CD14-positive monocyte (primary cell): ENCODE results near the gene CHKA. TPM values are rescaled to one million over a fixed set of nuclear protein-coding genes. Genes with fewer than 3 reads are reported as not detected.

Source experiments
- DNase-seq, 3 donors: peaks; one replicate each; pipeline ENCODE4 v3.0.0-alpha.2; 2011 to 2022
- H2AFZ ChIP-seq: 2 replicates; pipeline ENCODE4 v1.6.0; 2012; ENCODE audit warnings: mild to moderate bottlenecking, low read depth, low read length, inconsistent platforms; ENCODE audit not compliant: insufficient read depth, poor library complexity, severe bottlenecking
- H3K27ac ChIP-seq, 2 donors: 1 replicate in 1 of 2; 2 replicates in 1 of 2; pipeline ENCODE4 v1.5.1; 2012 to 2013; ENCODE audit warnings: low read length in 2 of 2, control low read depth in 1 of 2, inconsistent platforms in 1 of 2, low read depth in 1 of 2, mild to moderate bottlenecking in 1 of 2
- H3K27me3 ChIP-seq, 2 donors: one replicate each; pipeline versions ENCODE4 v1.6.0 to v1.6.1; 2011 to 2013; ENCODE audit warnings: low read length in 2 of 2; ENCODE audit not compliant: control insufficient read depth in 2 of 2, insufficient read depth in 2 of 2
- H3K36me3 ChIP-seq, 2 donors: replicated peaks in 1 of 2; 1 replicate in 1 of 2; 2 replicates in 1 of 2; pipeline versions ENCODE4 v1.5.1 to v1.6.1; 2012 to 2013; ENCODE audit warnings: low read length in 2 of 2, control low read depth in 1 of 2, inconsistent platforms in 1 of 2, mild to moderate bottlenecking in 1 of 2; ENCODE audit not compliant: insufficient read depth in 2 of 2, control insufficient read depth in 1 of 2
- H3K4me1 ChIP-seq, 2 donors: 1 replicate in 1 of 2; 2 replicates in 1 of 2; pipeline versions ENCODE4 v1.5.1 to v1.6.1; 2012 to 2013; ENCODE audit warnings: low read length in 2 of 2, control low read depth in 1 of 2, inconsistent platforms in 1 of 2, mild to moderate bottlenecking in 1 of 2, moderate library complexity in 1 of 2; ENCODE audit not compliant: insufficient read depth in 2 of 2, control insufficient read depth in 1 of 2
- H3K4me2 ChIP-seq: replicated peaks from 2 replicates; pipeline ENCODE3; 2012; ENCODE audit warnings: low read length, moderate library complexity, mild to moderate bottlenecking; ENCODE audit not compliant: poor library complexity, severe bottlenecking; ENCODE audit errors: extremely low read depth
- H3K4me3 ChIP-seq, 3 experiments: fragments of 200-600 bp in 1 of 3; sonication (generic) in 1 of 3; replicated peaks in 1 of 3; 1 replicate in 2 of 3; 2 replicates in 1 of 3; pipeline ENCODE4 v1.5.1; 2011 to 2013; ENCODE audit warnings: low read length in 3 of 3, mild to moderate bottlenecking in 3 of 3, control low read depth in 2 of 3, low read depth in 2 of 3, inconsistent platforms in 1 of 3, moderate library complexity in 1 of 3
- H3K79me2 ChIP-seq: 2 replicates; pipeline ENCODE4 v1.6.0; 2012; ENCODE audit warnings: mild to moderate bottlenecking, control low read depth, inconsistent platforms, low read length, moderate library complexity; ENCODE audit not compliant: insufficient read depth
- H3K9ac ChIP-seq: 2 replicates; pipeline ENCODE4 v1.6.0; 2017; ENCODE audit warnings: low read length, mild to moderate bottlenecking; ENCODE audit not compliant: insufficient read depth, poor library complexity, severe bottlenecking
- H3K9me3 ChIP-seq, 2 donors: replicated peaks in 1 of 2; 1 replicate in 1 of 2; 2 replicates in 1 of 2; pipeline versions ENCODE4 v1.5.1 to v1.6.1; 2012 to 2013; ENCODE audit warnings: low read length in 2 of 2, control low read depth in 1 of 2; ENCODE audit not compliant: control insufficient read depth in 1 of 2, insufficient read depth in 1 of 2
- H4K20me1 ChIP-seq: 2 replicates; pipeline ENCODE4 v1.6.0; 2012; ENCODE audit warnings: mild to moderate bottlenecking, low read length, control low read depth, moderate library complexity; ENCODE audit not compliant: insufficient read depth
- H3K27ac Mint-ChIP-seq, 7 donors: one replicate each; pipeline ENCODE4 v1.8.0; 2020; ENCODE audit warnings: mild to moderate bottlenecking in 7 of 7, mixed read lengths in 7 of 7, moderate library complexity in 6 of 7, inconsistent platforms in 2 of 7
- H3K27me3 Mint-ChIP-seq, 3 donors: one replicate each; pipeline ENCODE4 v1.8.0; 2021 to 2022; ENCODE audit warnings: low read depth in 3 of 3, mild to moderate bottlenecking in 3 of 3, mixed read lengths in 3 of 3, moderate library complexity in 3 of 3, inconsistent platforms in 1 of 3
- H3K36me3 Mint-ChIP-seq, 2 donors: one replicate each; pipeline ENCODE4 v1.8.0; 2020; ENCODE audit warnings: mixed read lengths in 2 of 2, inconsistent platforms in 1 of 2, mild to moderate bottlenecking in 1 of 2
- H3K4me1 Mint-ChIP-seq: one replicate; pipeline ENCODE4 v1.8.0; 2020; ENCODE audit warnings: mild to moderate bottlenecking, mixed read lengths
- H3K4me3 Mint-ChIP-seq, 2 donors: one replicate each; pipeline ENCODE4 v1.8.0; 2020; ENCODE audit warnings: mild to moderate bottlenecking in 2 of 2, mixed read lengths in 2 of 2, moderate library complexity in 1 of 2
- H3K9me3 Mint-ChIP-seq, 7 donors: one replicate each; pipeline ENCODE4 v1.8.0; 2020 to 2022; ENCODE audit warnings: mixed read lengths in 7 of 7, mild to moderate bottlenecking in 6 of 7, moderate library complexity in 6 of 7, inconsistent platforms in 2 of 7
- WGBS: methylation state at CpG from one replicate; pipeline ENCODE4 v1.1.5; 2013; ENCODE audit warnings: missing lambda C conversion rate; ENCODE audit not compliant: insufficient coverage; 5-methylcytosine and 5-hydroxymethylcytosine counted together
- intact Hi-C, 2 donors: fragments of 100-400 bp; cut with micrococcal nuclease; formaldehyde crosslinking; loops; one replicate each; pipeline versions ENCODE4 v1.15.0 to v1.15.1; 2023
- polyA plus RNA-seq, 3 donors: library from polyadenylated mRNA; depleted of rRNA in 1 of 3; unstranded in 2 of 3; stranded (reverse) in 1 of 3; fragments of 300-500 nt in 2 of 3; fragments of >200 nt in 1 of 3; fragmentation: Illumina TruSeq in 2 of 3; gene quantifications; 1 replicate in 2 of 3; 2 replicates in 1 of 3; pipeline ENCODE4 v1.2.3, GENCODE V29; 2012 to 2021
- TF ChIP-seq, protein P1 (sequence below): fragments of 200-600 bp; IDR thresholded peaks from one replicate; pipeline ENCODE4 v1.8.0; 2022; ENCODE audit warnings: antibody characterized with exemption, mild to moderate bottlenecking

The CHKA gene
- polyA plus RNA-seq, 3 donors = 2.8 to 20.9 (median 5.7) TPM

GRCh38 chr11:68107689-68108088 is 13.5 kb downstream of the CHKA start:
- Histone ChIP-seq H3K9me3 (no peaks in the 10 kb centered on the region), H3K36me3 (no peaks in the 10 kb centered on the region), H3K9ac (no peak overlapping the region), H2AFZ (no peak overlapping the region), H3K4me2 (no peak overlapping the region), H3K4me3 (no peak overlapping the region), H3K79me2 (peaks cover 80% of the 10 kb centered on the region), H4K20me1 (peaks cover 45% of the 10 kb centered on the region), H3K4me1 (no peaks in the 10 kb centered on the region), H3K27me3 (no peaks in the 10 kb centered on the region), H3K27ac (peak overlapping the region in 1 of 2 donors; percentile 31)
- no peak for DNase-seq
- H3K27me3 Mint-ChIP-seq = no peaks in the 10 kb centered on the region
- H3K9me3 Mint-ChIP-seq = no peaks in the 10 kb centered on the region
- H3K4me1 Mint-ChIP-seq = peaks cover 13% of the 10 kb centered on the region
- 77% methylated on average over 7 of the region's 10 CpGs for WGBS
- H3K4me3 Mint-ChIP-seq = no peak overlapping the region
- intact Hi-C loops = no loop called here
- peak overlapping the region in 2 of 7 donors; percentile 23 to 76 for H3K27ac Mint-ChIP-seq
- TF ChIP-seq, protein P1, sequence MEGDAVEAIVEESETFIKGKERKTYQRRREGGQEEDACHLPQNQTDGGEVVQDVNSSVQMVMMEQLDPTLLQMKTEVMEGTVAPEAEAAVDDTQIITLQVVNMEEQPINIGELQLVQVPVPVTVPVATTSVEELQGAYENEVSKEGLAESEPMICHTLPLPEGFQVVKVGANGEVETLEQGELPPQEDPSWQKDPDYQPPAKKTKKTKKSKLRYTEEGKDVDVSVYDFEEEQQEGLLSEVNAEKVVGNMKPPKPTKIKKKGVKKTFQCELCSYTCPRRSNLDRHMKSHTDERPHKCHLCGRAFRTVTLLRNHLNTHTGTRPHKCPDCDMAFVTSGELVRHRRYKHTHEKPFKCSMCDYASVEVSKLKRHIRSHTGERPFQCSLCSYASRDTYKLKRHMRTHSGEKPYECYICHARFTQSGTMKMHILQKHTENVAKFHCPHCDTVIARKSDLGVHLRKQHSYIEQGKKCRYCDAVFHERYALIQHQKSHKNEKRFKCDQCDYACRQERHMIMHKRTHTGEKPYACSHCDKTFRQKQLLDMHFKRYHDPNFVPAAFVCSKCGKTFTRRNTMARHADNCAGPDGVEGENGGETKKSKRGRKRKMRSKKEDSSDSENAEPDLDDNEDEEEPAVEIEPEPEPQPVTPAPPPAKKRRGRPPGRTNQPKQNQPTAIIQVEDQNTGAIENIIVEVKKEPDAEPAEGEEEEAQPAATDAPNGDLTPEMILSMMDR = no peak
- peaks cover 11 to 20% of the 10 kb centered on the region in 2 donors for H3K36me3 Mint-ChIP-seq

DNA sequence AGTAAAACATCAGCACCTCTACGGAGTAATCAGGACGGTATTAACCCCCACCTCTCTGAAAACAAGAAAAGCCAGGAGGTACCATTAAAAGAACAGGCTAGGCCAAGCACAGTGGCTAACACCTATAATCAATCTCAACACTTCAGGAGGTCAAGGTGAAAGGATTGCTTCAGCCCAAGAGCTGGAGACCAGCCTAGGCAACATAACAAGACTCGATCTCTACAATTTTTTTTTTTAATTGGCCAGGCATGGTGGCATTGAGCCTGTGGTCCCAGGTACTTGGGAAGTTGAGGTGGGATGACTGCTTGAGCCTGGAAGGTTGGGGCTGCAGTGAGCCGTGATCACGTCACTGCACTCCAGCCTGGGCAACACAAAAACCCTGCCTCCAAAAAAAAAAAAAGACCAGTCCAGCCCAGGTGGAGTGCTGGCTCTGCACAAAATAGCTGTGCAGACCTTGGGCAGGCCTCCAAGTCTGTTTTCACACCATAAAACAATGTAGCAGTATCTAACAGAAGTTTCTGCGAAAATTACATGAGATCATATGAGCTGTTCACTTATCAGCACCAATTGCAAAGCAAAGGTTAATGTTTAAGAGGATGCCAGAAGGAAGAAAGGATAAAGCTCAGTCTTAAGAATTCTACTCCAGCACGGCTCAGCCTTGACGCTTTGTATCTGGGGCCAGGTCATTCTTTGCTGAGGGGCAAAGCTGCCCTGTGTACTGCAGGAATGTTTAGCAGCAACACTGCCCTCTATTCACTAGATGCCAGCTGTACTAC is 14.8 kb downstream of the CHKA start:
- peaks cover 14% of the 10 kb centered on the region for H3K4me1 Mint-ChIP-seq
- H2AFZ ChIP-seq = no peak overlapping the region
- H3K4me1 ChIP-seq = no peaks in the 10 kb centered on the region
- H3K27me3 ChIP-seq = no peaks in the 10 kb centered on the region
- no peak overlapping the region for H3K4me3 Mint-ChIP-seq
- H3K9me3 Mint-ChIP-seq = no peaks in the 10 kb centered on the region
- peaks cover 59% of the 10 kb centered on the region for H4K20me1 ChIP-seq
- H3K9me3 ChIP-seq = no peaks in the 10 kb centered on the region
- no peak for DNase-seq
- H3K9ac ChIP-seq = no peak overlapping the region
- 89% methylated on average over 3 of the region's 8 CpGs for WGBS
- TF ChIP-seq, protein P1 = no peak
- no peaks in the 10 kb centered on the region for H3K27me3 Mint-ChIP-seq
- intact Hi-C loops = no loop called here
- no peak overlapping the region for H3K27ac ChIP-seq
- peaks cover 8 to 13% of the 10 kb centered on the region in 2 donors for H3K36me3 Mint-ChIP-seq
- H3K36me3 ChIP-seq = no peaks in the 10 kb centered on the region
- H3K4me2 ChIP-seq = no peak overlapping the region
- no peak overlapping the region for H3K4me3 ChIP-seq
- peaks cover 79% of the 10 kb centered on the region for H3K79me2 ChIP-seq
- H3K27ac Mint-ChIP-seq = no peak overlapping the region
